A549 (cell line): Measurements from ENCODE around the gene NADK2.

ENCODE experiments used
- CEBPB ChIP-seq, 2 experiments: fragments of >200 bp in 1 of 2; sonication (Bioruptor Twin) in 1 of 2; formaldehyde crosslinking in 1 of 2; IDR thresholded peaks; 2 replicates each; pipeline ENCODE4 v1.6.1; 2012 to 2016
- EHMT2 ChIP-seq: fragments of 200-600 bp; sonication (generic); IDR thresholded peaks from 2 replicates; pipeline ENCODE4 v1.6.1; 2016; ENCODE audit warnings: antibody characterized with exemption, low read depth, mild to moderate bottlenecking, moderate library complexity
- EP300 ChIP-seq, 2 experiments: fragments of >200 bp; sonication (Bioruptor Twin); formaldehyde crosslinking; IDR thresholded peaks; 2 replicates in 1 of 2; 3 replicates in 1 of 2; pipeline ENCODE4 v1.6.1; 2016 to 2017
- JUNB ChIP-seq: fragments of >200 bp; sonication (Bioruptor Twin); formaldehyde crosslinking; IDR thresholded peaks from 2 replicates; pipeline ENCODE4 v1.6.1; 2016
- MAZ ChIP-seq: fragments of 150-350 bp; IDR thresholded peaks from 2 replicates; pipeline ENCODE4 v1.6.1; 2014; ENCODE audit warnings: antibody characterized with exemption, low read depth, low read length, borderline replicate concordance
- POLR2A ChIP-seq: IDR thresholded peaks from 2 replicates; pipeline ENCODE4 v1.6.1; 2012; ENCODE audit warnings: mild to moderate bottlenecking, low read length
- RAD21 ChIP-seq, 2 experiments: fragments of >200 bp in 1 of 2; sonication (Bioruptor Twin) in 1 of 2; formaldehyde crosslinking in 1 of 2; IDR thresholded peaks in 1 of 2; conservative IDR thresholded peaks in 1 of 2; 2 replicates in 1 of 2; 3 replicates in 1 of 2; pipeline ENCODE4 v1.6.1; 2012 to 2018; ENCODE audit warnings: inconsistent platforms in 1 of 2
- ZSCAN20 ChIP-seq: fragments of 250-450 bp; sonication (Bioruptor Pico); IDR thresholded peaks from 2 replicates; pipeline ENCODE4 v1.8.0; 2022; ENCODE audit warnings: mild to moderate bottlenecking, moderate library complexity
- TF ChIP-seq, protein P1 (sequence below): fragments of >200 bp; sonication (Bioruptor Twin); formaldehyde crosslinking; IDR thresholded peaks from 3 replicates; pipeline ENCODE4 v1.5.1; 2016

DNA sequence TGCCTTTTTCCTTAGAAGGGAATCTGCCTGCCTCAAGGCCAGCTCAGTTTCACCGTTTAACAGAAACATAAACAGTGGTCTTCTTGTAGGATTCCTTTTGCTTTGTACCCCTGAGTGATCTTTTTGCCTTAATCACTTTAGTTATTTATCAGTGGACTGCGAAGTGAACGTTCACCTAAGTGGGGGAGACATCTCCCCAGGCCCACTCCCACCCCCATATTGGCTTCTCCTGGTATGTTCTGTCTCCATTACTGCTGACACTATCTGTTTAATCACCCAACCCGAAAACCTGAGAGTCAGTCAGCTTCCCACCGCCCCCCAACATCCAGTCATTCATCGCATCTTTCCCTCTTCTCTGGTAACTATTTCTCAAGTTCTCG, 88.4 kb downstream of the NADK2 start:
- TF ChIP-seq, protein P1, sequence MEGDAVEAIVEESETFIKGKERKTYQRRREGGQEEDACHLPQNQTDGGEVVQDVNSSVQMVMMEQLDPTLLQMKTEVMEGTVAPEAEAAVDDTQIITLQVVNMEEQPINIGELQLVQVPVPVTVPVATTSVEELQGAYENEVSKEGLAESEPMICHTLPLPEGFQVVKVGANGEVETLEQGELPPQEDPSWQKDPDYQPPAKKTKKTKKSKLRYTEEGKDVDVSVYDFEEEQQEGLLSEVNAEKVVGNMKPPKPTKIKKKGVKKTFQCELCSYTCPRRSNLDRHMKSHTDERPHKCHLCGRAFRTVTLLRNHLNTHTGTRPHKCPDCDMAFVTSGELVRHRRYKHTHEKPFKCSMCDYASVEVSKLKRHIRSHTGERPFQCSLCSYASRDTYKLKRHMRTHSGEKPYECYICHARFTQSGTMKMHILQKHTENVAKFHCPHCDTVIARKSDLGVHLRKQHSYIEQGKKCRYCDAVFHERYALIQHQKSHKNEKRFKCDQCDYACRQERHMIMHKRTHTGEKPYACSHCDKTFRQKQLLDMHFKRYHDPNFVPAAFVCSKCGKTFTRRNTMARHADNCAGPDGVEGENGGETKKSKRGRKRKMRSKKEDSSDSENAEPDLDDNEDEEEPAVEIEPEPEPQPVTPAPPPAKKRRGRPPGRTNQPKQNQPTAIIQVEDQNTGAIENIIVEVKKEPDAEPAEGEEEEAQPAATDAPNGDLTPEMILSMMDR: no peak
- TF ChIP-seq MAZ (no peak), JUNB (no peak), RAD21 (conservative IDR thresholded peaks at IDR 0.05 in 1 of 2, IDR thresholded peaks at IDR 0.05 in 1 of 2) (no peak), POLR2A (no peak), EHMT2 (no peak), ZSCAN20 (CRISPR knock-in tag) (no peak), EP300 (IDR thresholded peaks at IDR 0.05) (no peak), CEBPB (IDR thresholded peaks at IDR 0.05) (no peak)
